HT-29 (cell line): ENCODE measurements around the gene A3GALT2. TPM values are rescaled to one million over a fixed set of nuclear protein-coding genes. Genes with fewer than 3 reads are reported as not detected.
"Not testable (repeated sequence)": the region's sequence is repeated elsewhere in the genome, so short reads cannot be mapped to it uniquely, and the experiment has no call there.

ENCODE experiments used
- DNase-seq: peaks from one replicate; pipeline ENCODE4 v3.0.0-alpha.2; 2015; ENCODE audit warnings: low spot score
- total RNA-seq: library from RNA; depleted of rRNA; stranded (reverse); fragments of >200 nt; shearing (Covaris generic); gene quantifications from 2 replicates; pipeline ENCODE4 v1.2.3, GENCODE V29; 2014

A3GALT2 gene
- total RNA-seq, 1 experiment from 2014 or later, result 1.0 TPM

- no peak for DNase-seq
These were observed 26.6 kb downstream of the A3GALT2 start for GRCh38 chr1:33294071-33295010.

- no peak for DNase-seq
These were observed 28.1 kb downstream of the A3GALT2 start for GRCh38 chr1:33292726-33293340.

GRCh38 chr1:33290615-33291014 is 30.3 kb downstream of the A3GALT2 start:
- DNase-seq, result not testable (repeated sequence)

GRCh38 chr1:33289858-33290154 is 31.1 kb downstream of the A3GALT2 start:
- no peak for DNase-seq

- DNase-seq, result no peak
These were observed 31.7 kb downstream of the A3GALT2 start for GRCh38 chr1:33288976-33289857.

- no peak for DNase-seq
These were observed 33.6 kb downstream of the A3GALT2 start for GRCh38 chr1:33287317-33287716.

- DNase-seq, result no peak
These were observed 34.3 kb downstream of the A3GALT2 start for GRCh38 chr1:33286451-33287185.

GRCh38 chr1:33284049-33284448 is 36.8 kb downstream of the A3GALT2 start:
- no peak for DNase-seq

GRCh38 chr1:33282791-33283190 is 38.1 kb downstream of the A3GALT2 start:
- DNase-seq, result no peak

- no peak for DNase-seq
These were observed 39.2 kb downstream of the A3GALT2 start for GRCh38 chr1:33281554-33282303.

- DNase-seq, result no peak
These were observed 40.7 kb downstream of the A3GALT2 start for GRCh38 chr1:33280091-33280661.

- DNase-seq, result no peak
These were observed 43.3 kb downstream of the A3GALT2 start for GRCh38 chr1:33277488-33278084.

GRCh38 chr1:33276573-33277298 is 44.2 kb downstream of the A3GALT2 start:
- no peak for DNase-seq

GRCh38 chr1:33275706-33276572 is 45.0 kb downstream of the A3GALT2 start:
- no peak for DNase-seq

- no peak for DNase-seq
These were observed 45.7 kb downstream of the A3GALT2 start for GRCh38 chr1:33275195-33275594.

GRCh38 chr1:33274446-33274845 is 46.5 kb downstream of the A3GALT2 start:
- DNase-seq, result no peak

GRCh38 chr1:33273961-33274371 is 46.9 kb downstream of the A3GALT2 start:
- DNase-seq, result no peak

- no peak for DNase-seq
These were observed 47.5 kb downstream of the A3GALT2 start for GRCh38 chr1:33273406-33273805.
